ENCODE data around the gene PIK3R2. TPM values are rescaled to one million over a fixed set of nuclear protein-coding genes. Genes with fewer than 3 reads are reported as not detected.

Gene PIK3R2
- total and polyA plus RNA-seq, 4 donors, result 1.8 to 21.8 (median 9.6) TPM

DNA sequence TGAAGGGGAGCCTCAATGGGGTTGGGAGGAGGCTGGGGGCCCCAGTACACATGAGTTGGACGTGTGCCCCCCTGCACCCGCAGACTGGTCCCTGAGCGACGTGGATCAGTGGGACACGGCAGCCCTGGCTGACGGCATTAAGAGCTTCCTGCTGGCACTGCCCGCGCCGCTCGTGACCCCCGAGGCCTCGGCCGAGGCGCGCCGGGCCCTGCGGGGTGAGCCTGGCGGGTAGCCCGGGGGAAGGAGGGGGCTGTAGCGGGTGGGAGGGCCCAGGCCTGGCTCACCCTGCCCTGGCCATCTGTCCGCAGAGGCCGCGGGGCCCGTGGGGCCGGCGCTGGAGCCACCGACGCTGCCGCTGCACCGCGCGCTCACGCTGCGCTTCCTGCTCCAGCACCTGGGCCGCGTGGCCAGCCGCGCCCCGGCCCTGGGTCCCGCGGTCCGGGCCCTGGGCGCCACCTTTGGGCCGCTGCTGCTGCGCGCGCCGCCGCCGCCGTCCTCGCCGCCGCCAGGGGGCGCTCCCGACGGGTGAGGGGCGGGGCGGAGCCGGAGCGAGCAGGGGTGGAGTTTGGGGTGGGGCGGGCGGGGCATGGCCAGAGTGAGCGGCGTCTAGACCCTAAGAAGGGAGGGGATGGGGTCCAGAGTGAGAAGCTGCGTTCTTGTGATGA, 8.1 kb downstream of the PIK3R2 start:
- WGBS, 2 donors, result 1% methylated on average over 50 to 66 of the region's 66 CpGs
- Histone ChIP-seq H3K27ac (ENCODE audit: low read depth in 1 of 2, low read length in 2 of 2) (no peak overlapping the region), H3K36me3 (ENCODE audit: control insufficient read depth in 1 of 2, insufficient read depth in 2 of 2, low read length in 1 of 2) (no peaks in the 10 kb centered on the region), H3K4me3 (ENCODE audit: low read length in 2 of 2) (peak overlapping the region in 1 of 2 donors; percentile 29), H3K9me3 (ENCODE audit: control insufficient read depth, low read length) (no peaks in the 10 kb centered on the region), H3K4me1 (ENCODE audit: control insufficient read depth in 1 of 2, insufficient read depth in 2 of 2, low read length in 2 of 2) (peaks cover 0 to 2% of the 10 kb centered on the region in 2 donors), H3K27me3 (ENCODE audit: control insufficient read depth in 1 of 2, insufficient read depth in 2 of 2, low read length in 1 of 2) (no peaks in the 10 kb centered on the region)
- DNase-seq, result peak; percentile 79 to 93
- intact Hi-C loops (cut with DNase I), result loop anchor here in 1 of 2 donors (5.0 kb wide), 1 partner anchor 44 kb away; no protein-coding TSS in a partner anchor
- peak; percentile 87 for ATAC-seq (ENCODE audit: low FRiP score)

DNA sequence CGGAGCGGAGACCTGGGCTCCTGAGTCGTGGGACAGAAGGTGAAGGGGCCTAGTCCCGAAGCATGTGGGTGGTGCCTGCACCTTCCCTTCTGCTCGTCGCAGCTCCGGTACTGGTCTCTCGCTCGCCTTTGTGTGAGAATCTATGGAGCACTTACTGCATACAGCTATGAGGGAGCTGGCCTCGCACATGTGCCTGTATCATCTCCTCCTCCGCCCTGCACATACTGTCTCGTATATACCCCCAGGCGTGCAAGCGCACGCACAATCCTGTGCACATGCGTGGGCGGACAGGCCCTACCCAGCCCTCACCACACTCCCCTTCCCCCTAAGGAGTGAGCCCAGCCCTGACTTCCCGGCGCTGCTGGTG, 8.7 kb downstream of the PIK3R2 start:
- intact Hi-C loops (cut with DNase I), result loop anchor here in 1 of 2 donors (5.0 kb wide), 1 partner anchor 44 kb away; no protein-coding TSS in a partner anchor

DNA sequence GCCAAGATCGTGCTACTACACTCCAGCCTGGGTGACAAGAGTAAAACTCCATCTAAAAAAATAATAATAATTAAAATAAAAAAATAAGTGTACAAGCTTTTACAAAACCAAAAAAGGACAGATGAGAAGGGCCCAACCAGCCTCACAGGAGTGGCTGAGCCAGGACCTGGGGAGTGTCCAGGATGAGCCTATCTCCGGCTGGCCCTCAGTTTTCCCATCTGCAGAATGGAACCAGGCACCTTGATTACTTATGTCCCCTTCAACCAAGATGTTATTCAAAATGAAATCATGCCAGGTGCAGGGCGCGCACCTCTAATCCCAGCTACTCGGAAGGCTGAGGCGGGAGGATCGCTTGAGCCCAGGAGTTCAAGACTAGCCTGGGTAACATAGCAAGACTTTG, 11.1 kb downstream of the PIK3R2 start:
- 95 to 96% methylated on average over 7 of the region's 7 CpGs for WGBS, 2 donors
- no peaks in the 10 kb centered on the region for H3K4me1 ChIP-seq (ENCODE audit: control insufficient read depth in 1 of 2, insufficient read depth in 2 of 2, low read length in 2 of 2)
- H3K9me3 ChIP-seq (ENCODE audit: control insufficient read depth, low read length), result no peaks in the 10 kb centered on the region
- H3K36me3 ChIP-seq (ENCODE audit: control insufficient read depth in 1 of 2, insufficient read depth in 2 of 2, low read length in 1 of 2), result no peaks in the 10 kb centered on the region
- no peak for ATAC-seq (ENCODE audit: low FRiP score)
- H3K4me3 ChIP-seq (ENCODE audit: low read length in 2 of 2), result no peak overlapping the region
- no peak overlapping the region for H3K27ac ChIP-seq (ENCODE audit: low read depth in 1 of 2, low read length in 2 of 2)
- intact Hi-C loops (cut with DNase I), result loop anchor here in 1 of 2 donors (5.0 kb wide), 1 partner anchor 47 kb away; no protein-coding TSS in a partner anchor
- no peaks in the 10 kb centered on the region for H3K27me3 ChIP-seq (ENCODE audit: control insufficient read depth in 1 of 2, insufficient read depth in 2 of 2, low read length in 1 of 2)
- DNase-seq, result no peak

More for the DNA sequence above, 8.7 kb downstream of the PIK3R2 start:
- ATAC-seq (ENCODE audit: low FRiP score) (no peak), DNase-seq (no peak)
- no peak overlapping the region for H3K4me3 ChIP-seq (ENCODE audit: low read length in 2 of 2)
- peaks cover 0 to under 1% of the 10 kb centered on the region in 2 donors for H3K4me1 ChIP-seq (ENCODE audit: control insufficient read depth in 1 of 2, insufficient read depth in 2 of 2, low read length in 2 of 2)
- no peaks in the 10 kb centered on the region for H3K36me3 ChIP-seq (ENCODE audit: control insufficient read depth in 1 of 2, insufficient read depth in 2 of 2, low read length in 1 of 2)
- H3K27me3 ChIP-seq (ENCODE audit: control insufficient read depth in 1 of 2, insufficient read depth in 2 of 2, low read length in 1 of 2), result no peaks in the 10 kb centered on the region
- H3K27ac ChIP-seq (ENCODE audit: low read depth in 1 of 2, low read length in 2 of 2), result no peak overlapping the region
- H3K9me3 ChIP-seq (ENCODE audit: control insufficient read depth, low read length), result no peaks in the 10 kb centered on the region
- WGBS, 2 donors, result 58 to 59% methylated on average over 19 of the region's 19 CpGs

DNA sequence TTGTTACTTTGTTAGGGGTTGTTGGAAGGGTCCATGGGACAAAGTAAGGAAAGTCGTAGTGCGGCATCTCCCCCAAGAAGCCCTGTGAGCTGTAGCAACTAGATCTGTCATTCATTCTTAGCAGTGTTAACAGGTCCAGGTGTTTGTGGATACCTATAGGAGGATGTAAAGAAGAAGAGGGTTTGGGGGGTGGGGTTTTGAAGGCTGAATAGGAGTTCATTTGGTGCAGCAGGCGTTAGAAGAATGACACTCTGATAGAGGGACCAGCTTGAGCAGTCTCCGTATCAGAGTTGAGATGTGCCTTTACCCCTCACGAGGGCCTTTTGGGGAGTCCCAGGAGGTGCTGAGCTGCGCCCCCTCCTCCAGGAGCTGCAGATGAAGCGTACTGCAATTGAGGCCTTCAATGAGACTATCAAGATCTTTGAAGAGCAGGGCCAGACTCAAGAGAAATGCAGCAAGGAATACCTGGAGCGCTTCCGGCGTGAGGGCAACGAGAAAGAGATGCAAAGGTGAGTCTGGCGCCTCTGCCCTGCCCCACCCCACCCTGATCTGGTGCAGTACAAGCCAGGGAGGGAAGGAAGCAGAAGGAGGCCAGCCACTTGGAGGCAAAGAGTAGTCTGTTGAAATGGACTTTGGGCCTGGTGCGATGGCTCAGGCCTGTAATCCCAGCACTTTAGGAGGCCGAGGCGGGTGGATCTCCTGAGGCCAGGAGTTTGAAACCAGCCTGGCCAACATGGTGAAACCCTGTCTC, 13.0 kb downstream of the PIK3R2 start:
- no peaks in the 10 kb centered on the region for H3K4me1 ChIP-seq (ENCODE audit: control insufficient read depth in 1 of 2, insufficient read depth in 2 of 2, low read length in 2 of 2)
- WGBS, 2 donors, result 96 to 98% methylated on average over 15 of the region's 15 CpGs
- intact Hi-C loops (cut with DNase I), result no loop called here
- H3K27me3 ChIP-seq (ENCODE audit: control insufficient read depth in 1 of 2, insufficient read depth in 2 of 2, low read length in 1 of 2), result no peaks in the 10 kb centered on the region
- no peaks in the 10 kb centered on the region for H3K9me3 ChIP-seq (ENCODE audit: control insufficient read depth, low read length)
- ATAC-seq (ENCODE audit: low FRiP score) (no peak), DNase-seq (no peak)
- no peak overlapping the region for H3K27ac ChIP-seq (ENCODE audit: low read depth in 1 of 2, low read length in 2 of 2)
- no peak overlapping the region for H3K4me3 ChIP-seq (ENCODE audit: low read length in 2 of 2)
- H3K36me3 ChIP-seq (ENCODE audit: control insufficient read depth in 1 of 2, insufficient read depth in 2 of 2, low read length in 1 of 2), result no peaks in the 10 kb centered on the region

DNA sequence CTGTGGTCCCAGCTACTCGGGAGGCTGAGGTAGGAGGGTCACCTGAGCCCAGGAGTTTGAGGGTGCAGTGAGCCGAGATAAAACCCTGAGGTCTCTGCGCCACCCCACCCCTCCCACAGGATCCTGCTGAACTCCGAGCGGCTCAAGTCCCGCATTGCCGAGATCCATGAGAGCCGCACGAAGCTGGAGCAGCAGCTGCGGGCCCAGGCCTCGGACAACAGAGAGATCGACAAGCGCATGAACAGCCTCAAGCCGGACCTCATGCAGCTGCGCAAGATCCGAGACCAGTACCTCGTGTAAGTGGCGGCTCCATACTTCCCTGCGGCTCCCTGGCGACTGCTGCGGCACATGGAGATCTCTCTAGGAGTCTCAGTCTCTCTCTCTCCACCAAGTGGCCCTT, 14.0 kb downstream of the PIK3R2 start:
- no peak for DNase-seq
- Histone ChIP-seq H3K36me3 (ENCODE audit: control insufficient read depth in 1 of 2, insufficient read depth in 2 of 2, low read length in 1 of 2) (no peaks in the 10 kb centered on the region), H3K27ac (ENCODE audit: low read depth in 1 of 2, low read length in 2 of 2) (no peak overlapping the region), H3K9me3 (ENCODE audit: control insufficient read depth, low read length) (no peaks in the 10 kb centered on the region), H3K27me3 (ENCODE audit: control insufficient read depth in 1 of 2, insufficient read depth in 2 of 2, low read length in 1 of 2) (no peaks in the 10 kb centered on the region), H3K4me3 (ENCODE audit: low read length in 2 of 2) (no peak overlapping the region), H3K4me1 (ENCODE audit: control insufficient read depth in 1 of 2, insufficient read depth in 2 of 2, low read length in 2 of 2) (no peaks in the 10 kb centered on the region)
- WGBS, 2 donors, result 93 to 94% methylated on average over 21 of the region's 21 CpGs
- intact Hi-C loops (cut with DNase I), result no loop called here
- no peak for ATAC-seq (ENCODE audit: low FRiP score)

DNA sequence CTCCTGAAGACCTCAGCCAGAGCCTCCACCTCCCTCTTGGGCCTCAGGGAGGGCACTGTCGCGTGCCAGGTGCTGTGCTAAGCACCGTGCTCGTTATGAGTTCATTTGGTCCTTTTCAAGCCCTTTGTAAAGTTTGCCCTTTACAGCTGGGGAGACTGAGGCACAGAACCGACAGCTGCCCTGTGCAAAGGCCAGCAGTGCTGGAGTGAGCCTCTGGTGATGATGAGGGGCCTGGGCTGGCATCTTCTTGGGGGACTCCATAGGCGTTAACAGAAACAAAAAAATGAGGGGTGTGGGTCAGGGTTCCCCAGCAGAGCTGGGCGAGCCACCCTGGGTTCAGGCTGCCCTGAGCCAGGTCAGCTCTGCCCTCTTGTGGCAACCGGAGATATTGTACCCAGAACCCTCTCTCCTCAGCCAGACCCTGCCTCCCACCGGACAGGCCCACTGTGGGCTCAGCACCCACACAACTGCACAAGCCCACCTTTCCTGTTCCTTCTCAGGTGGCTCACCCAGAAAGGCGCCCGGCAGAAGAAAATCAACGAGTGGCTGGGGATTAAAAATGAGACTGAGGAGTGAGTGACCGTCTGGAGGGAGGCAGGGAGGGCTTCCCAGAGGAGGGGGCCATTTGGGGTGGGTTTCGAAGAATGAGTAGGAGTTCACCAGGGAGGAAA, 15.1 kb downstream of the PIK3R2 start:
- ATAC-seq (ENCODE audit: low FRiP score), result peak; percentile 72
- no peaks in the 10 kb centered on the region for H3K4me1 ChIP-seq (ENCODE audit: control insufficient read depth in 1 of 2, insufficient read depth in 2 of 2, low read length in 2 of 2)
- intact Hi-C loops (cut with DNase I), result no loop called here
- H3K9me3 ChIP-seq (ENCODE audit: control insufficient read depth, low read length), result no peaks in the 10 kb centered on the region
- H3K36me3 ChIP-seq (ENCODE audit: control insufficient read depth in 1 of 2, insufficient read depth in 2 of 2, low read length in 1 of 2), result no peaks in the 10 kb centered on the region
- 67 to 68% methylated on average over 14 of the region's 14 CpGs for WGBS, 2 donors
- DNase-seq, result peak in 1 of 2 donors; percentile 56
- no peaks in the 10 kb centered on the region for H3K27me3 ChIP-seq (ENCODE audit: control insufficient read depth in 1 of 2, insufficient read depth in 2 of 2, low read length in 1 of 2)
- H3K4me3 ChIP-seq (ENCODE audit: low read length in 2 of 2), result no peak overlapping the region
- H3K27ac ChIP-seq (ENCODE audit: low read depth in 1 of 2, low read length in 2 of 2), result no peak overlapping the region

DNA sequence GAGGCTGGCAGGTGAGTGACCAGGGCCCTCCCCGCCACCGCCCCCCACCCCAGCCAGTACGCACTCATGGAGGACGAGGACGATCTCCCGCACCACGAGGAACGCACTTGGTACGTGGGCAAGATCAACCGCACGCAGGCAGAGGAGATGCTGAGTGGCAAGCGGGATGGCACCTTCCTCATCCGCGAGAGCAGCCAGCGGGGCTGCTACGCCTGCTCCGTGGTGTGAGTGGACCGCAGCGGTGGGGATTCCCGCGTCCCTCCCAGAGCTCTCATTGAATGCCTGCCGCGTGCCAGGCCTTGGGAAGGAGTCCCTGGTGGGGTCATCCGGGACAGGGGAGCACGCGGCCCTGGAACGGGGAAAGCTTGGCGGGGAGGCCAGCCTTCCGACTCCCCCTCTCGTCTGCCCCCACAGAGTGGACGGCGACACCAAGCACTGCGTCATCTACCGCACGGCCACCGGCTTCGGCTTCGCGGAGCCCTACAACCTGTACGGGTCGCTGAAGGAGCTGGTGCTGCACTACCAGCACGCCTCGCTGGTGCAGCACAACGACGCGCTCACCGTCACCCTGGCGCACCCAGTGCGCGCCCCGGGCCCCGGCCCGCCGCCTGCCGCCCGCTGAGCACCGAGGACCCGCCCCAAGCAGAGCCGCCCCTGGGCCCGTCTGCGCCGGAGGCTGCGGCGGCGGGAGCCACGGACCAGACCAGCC, 15.9 kb downstream of the PIK3R2 start:
- Histone ChIP-seq H3K4me3 (ENCODE audit: low read length in 2 of 2) (no peak overlapping the region), H3K4me1 (ENCODE audit: control insufficient read depth in 1 of 2, insufficient read depth in 2 of 2, low read length in 2 of 2) (no peaks in the 10 kb centered on the region), H3K36me3 (ENCODE audit: control insufficient read depth in 1 of 2, insufficient read depth in 2 of 2, low read length in 1 of 2) (no peaks in the 10 kb centered on the region), H3K27ac (ENCODE audit: low read depth in 1 of 2, low read length in 2 of 2) (no peak overlapping the region), H3K9me3 (ENCODE audit: control insufficient read depth, low read length) (no peaks in the 10 kb centered on the region), H3K27me3 (ENCODE audit: control insufficient read depth in 1 of 2, insufficient read depth in 2 of 2, low read length in 1 of 2) (no peaks in the 10 kb centered on the region)
- no peak for ATAC-seq (ENCODE audit: low FRiP score)
- 94 to 95% methylated on average over 65 to 66 of the region's 66 CpGs for WGBS, 2 donors
- intact Hi-C loops (cut with DNase I), result no loop called here
- peak in 1 of 2 donors; percentile 57 for DNase-seq

DNA sequence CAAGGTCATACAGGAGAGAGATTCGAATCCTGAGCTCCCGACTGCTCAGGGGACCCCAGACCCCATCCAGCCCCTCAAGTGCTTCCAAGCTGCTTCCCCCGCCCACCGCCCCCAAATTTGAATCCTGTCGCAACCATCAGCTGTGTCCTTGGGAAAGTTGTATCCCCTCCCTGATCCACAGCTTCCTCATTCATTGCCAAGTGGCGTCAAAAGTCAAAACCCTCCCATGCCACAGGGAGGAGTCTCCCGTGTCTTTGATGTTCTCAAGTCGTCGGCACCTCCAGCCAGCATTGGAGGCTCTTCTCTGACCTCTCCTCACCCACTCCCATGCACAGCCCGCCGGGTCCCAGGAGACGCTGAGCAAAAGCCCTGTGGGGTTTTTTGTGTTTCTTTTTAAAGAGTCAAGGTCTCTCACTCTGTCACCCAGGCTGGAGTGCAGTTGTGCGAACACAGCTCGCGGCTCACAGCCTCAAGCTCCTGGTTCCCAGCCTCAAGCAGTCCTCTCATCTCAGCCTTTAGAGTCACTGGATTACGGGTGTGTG, 17.8 kb downstream of the PIK3R2 start:
- ATAC-seq (ENCODE audit: low FRiP score) (no peak), DNase-seq (peak in 1 of 2 donors; percentile 79)
- H3K27me3 ChIP-seq (ENCODE audit: control insufficient read depth in 1 of 2, insufficient read depth in 2 of 2, low read length in 1 of 2), result no peaks in the 10 kb centered on the region
- 72 to 75% methylated on average over 16 of the region's 16 CpGs for WGBS, 2 donors
- H3K36me3 ChIP-seq (ENCODE audit: control insufficient read depth in 1 of 2, insufficient read depth in 2 of 2, low read length in 1 of 2), result no peaks in the 10 kb centered on the region
- no peaks in the 10 kb centered on the region for H3K9me3 ChIP-seq (ENCODE audit: control insufficient read depth, low read length)
- H3K27ac ChIP-seq (ENCODE audit: low read depth in 1 of 2, low read length in 2 of 2), result no peak overlapping the region
- intact Hi-C loops (cut with DNase I), result no loop called here
- no peaks in the 10 kb centered on the region for H3K4me1 ChIP-seq (ENCODE audit: control insufficient read depth in 1 of 2, insufficient read depth in 2 of 2, low read length in 2 of 2)
- H3K4me3 ChIP-seq (ENCODE audit: low read length in 2 of 2), result no peak overlapping the region

Data from aorta (tissue), 5 donors.